Measurements from ENCODE around the gene CSRP1.

DNA sequence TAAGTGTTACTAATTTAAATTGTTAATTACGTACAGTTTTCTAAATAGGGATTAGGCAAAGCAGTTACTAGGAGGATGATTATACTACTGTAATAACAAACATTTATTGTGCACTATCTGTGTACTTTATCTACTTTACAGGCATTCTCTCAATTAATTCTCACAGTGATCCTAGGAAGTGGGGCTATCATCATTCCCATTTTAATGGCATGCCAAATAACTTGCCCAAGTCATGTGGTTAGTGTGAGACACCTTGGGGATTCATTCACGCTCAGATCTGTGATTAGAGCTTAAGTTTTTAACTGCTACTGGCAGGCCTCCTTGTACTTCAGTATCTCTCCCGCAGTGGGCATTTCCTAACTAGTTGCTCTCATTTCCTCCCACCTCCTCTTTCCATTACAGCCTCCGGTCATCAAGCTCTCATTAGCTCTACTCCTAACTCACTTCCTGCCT, 49.4 kb downstream of the CSRP1 start:
- TF ChIP-seq, protein P1, sequence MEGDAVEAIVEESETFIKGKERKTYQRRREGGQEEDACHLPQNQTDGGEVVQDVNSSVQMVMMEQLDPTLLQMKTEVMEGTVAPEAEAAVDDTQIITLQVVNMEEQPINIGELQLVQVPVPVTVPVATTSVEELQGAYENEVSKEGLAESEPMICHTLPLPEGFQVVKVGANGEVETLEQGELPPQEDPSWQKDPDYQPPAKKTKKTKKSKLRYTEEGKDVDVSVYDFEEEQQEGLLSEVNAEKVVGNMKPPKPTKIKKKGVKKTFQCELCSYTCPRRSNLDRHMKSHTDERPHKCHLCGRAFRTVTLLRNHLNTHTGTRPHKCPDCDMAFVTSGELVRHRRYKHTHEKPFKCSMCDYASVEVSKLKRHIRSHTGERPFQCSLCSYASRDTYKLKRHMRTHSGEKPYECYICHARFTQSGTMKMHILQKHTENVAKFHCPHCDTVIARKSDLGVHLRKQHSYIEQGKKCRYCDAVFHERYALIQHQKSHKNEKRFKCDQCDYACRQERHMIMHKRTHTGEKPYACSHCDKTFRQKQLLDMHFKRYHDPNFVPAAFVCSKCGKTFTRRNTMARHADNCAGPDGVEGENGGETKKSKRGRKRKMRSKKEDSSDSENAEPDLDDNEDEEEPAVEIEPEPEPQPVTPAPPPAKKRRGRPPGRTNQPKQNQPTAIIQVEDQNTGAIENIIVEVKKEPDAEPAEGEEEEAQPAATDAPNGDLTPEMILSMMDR (conservative IDR thresholded peaks at IDR 0.05 in 1 of 2, IDR thresholded peaks at IDR 0.05 in 1 of 2; ENCODE audit: extremely low read depth in 1 of 2, insufficient read depth in 1 of 2, low read depth in 1 of 2, low read length in 2 of 2) = no peak
- TF ChIP-seq EZH2 (IDR thresholded peaks at IDR 0.05; ENCODE audit: borderline replicate concordance, low read length) = no peak
